ENCODE data around the gene CHRNE.
"Not testable (repeated sequence)": the region's sequence is repeated elsewhere in the genome, so short reads cannot be mapped to it uniquely, and the experiment has no call there.

The CHRNE gene

GRCh38 chr17:4881761-4882555, 20.9 kb downstream of the CHRNE start:
- peak; percentile 26 to 59 for DNase-seq

GRCh38 chr17:4880857-4881256, 22.0 kb downstream of the CHRNE start:
- no peak for DNase-seq

GRCh38 chr17:4879601-4880000, 23.3 kb downstream of the CHRNE start:
- no peak for DNase-seq

- DNase-seq = no peak
Observed at GRCh38 chr17:4877089-4877488, 25.8 kb downstream of the CHRNE start.

GRCh38 chr17:4872786-4873185, 30.1 kb downstream of the CHRNE start:
- no peak for DNase-seq

- no peak for DNase-seq
Observed at GRCh38 chr17:4870855-4871254, 32.0 kb downstream of the CHRNE start.

- DNase-seq = not testable (repeated sequence)
Observed at GRCh38 chr17:4869058-4869998, 33.6 kb downstream of the CHRNE start.

GRCh38 chr17:4867535-4867934, 35.4 kb downstream of the CHRNE start:
- not testable (repeated sequence) for DNase-seq

- no peak for DNase-seq
Observed at GRCh38 chr17:4863321-4863720, 39.6 kb downstream of the CHRNE start.

GRCh38 chr17:4862720-4863119, 40.2 kb downstream of the CHRNE start:
- DNase-seq = no peak

GRCh38 chr17:4861052-4861451, 41.8 kb downstream of the CHRNE start:
- no peak for DNase-seq

GRCh38 chr17:4860651-4861050, 42.2 kb downstream of the CHRNE start:
- no peak for DNase-seq

- no peak for DNase-seq
Observed at GRCh38 chr17:4859816-4860625, 42.9 kb downstream of the CHRNE start.

GRCh38 chr17:4858882-4859260, 44.0 kb downstream of the CHRNE start:
- DNase-seq = no peak

GRCh38 chr17:4858068-4858881, 44.6 kb downstream of the CHRNE start:
- no peak for DNase-seq

GRCh38 chr17:4857347-4857746, 45.6 kb downstream of the CHRNE start:
- DNase-seq = not testable (repeated sequence)

GRCh38 chr17:4856937-4857314, 46.0 kb downstream of the CHRNE start:
- DNase-seq = no peak

- no peak for DNase-seq
Observed at GRCh38 chr17:4856271-4856936, 46.5 kb downstream of the CHRNE start.

GRCh38 chr17:4854111-4854681, 48.7 kb downstream of the CHRNE start:
- DNase-seq = no peak

GRCh38 chr17:4853208-4853671, 49.7 kb downstream of the CHRNE start:
- DNase-seq = no peak

- no peak for DNase-seq
Observed at GRCh38 chr17:4852567-4853207, 50.2 kb downstream of the CHRNE start.
